ENCODE results near the gene BTBD16. TPM values are rescaled to one million over a fixed set of nuclear protein-coding genes. Genes with fewer than 3 reads are reported as not detected.

Gene BTBD16
- total and polyA plus RNA-seq, 4 donors: 0.42 to 2.8 (median 1.8) TPM

DNA sequence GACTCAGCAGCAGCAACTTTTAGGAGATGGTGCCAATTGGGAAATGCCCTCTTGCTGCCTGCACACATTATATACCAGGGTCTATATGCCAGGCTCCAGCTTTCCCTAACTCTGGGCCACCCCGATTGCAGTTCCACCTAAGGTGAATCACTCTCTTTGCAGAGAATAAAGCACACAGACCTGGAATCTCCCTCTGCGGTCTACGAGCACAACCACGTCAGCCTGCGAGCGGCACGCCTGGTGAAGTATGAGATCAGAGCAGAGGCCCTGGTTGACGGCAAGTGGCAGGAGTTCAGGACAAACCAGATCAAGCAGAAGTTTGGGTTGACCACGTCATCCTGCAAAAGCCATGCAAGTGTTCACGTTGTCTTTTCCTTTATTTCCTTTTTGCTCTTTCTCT, 65.2 kb downstream of the BTBD16 start:
- H3K9ac ChIP-seq (ENCODE audit: low read depth in 1 of 2, low read length in 2 of 2): no peak overlapping the region
- no peaks in the 10 kb centered on the region for H3K4me1 ChIP-seq (ENCODE audit: control insufficient read depth in 4 of 4, insufficient read depth in 4 of 4, low read length in 3 of 4)
- H3K36me3 ChIP-seq (ENCODE audit: control insufficient read depth in 4 of 4, insufficient read depth in 3 of 4, low read depth in 1 of 4, low read length in 3 of 4): no peaks in the 10 kb centered on the region
- H3K9me3 ChIP-seq (ENCODE audit: control insufficient read depth in 4 of 4, low read length in 3 of 4): no peaks in the 10 kb centered on the region
- TF ChIP-seq GABPA (IDR thresholded peaks at IDR 0.05 in 1 of 2, conservative IDR thresholded peaks at IDR 0.05 in 1 of 2) (no peak), EGR1 (IDR thresholded peaks at IDR 0.05; ENCODE audit: low read depth in 2 of 2) (no peak), HNF4A (conservative IDR thresholded peaks at IDR 0.05) (no peak), SP1 (IDR thresholded peaks at IDR 0.05) (no peak), FOXA1 (IDR thresholded peaks at IDR 0.05) (no peak)
- TF ChIP-seq, protein P1, sequence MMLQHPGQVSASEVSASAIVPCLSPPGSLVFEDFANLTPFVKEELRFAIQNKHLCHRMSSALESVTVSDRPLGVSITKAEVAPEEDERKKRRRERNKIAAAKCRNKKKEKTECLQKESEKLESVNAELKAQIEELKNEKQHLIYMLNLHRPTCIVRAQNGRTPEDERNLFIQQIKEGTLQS (IDR thresholded peaks at IDR 0.05): no peak
- TF ChIP-seq, protein P2, sequence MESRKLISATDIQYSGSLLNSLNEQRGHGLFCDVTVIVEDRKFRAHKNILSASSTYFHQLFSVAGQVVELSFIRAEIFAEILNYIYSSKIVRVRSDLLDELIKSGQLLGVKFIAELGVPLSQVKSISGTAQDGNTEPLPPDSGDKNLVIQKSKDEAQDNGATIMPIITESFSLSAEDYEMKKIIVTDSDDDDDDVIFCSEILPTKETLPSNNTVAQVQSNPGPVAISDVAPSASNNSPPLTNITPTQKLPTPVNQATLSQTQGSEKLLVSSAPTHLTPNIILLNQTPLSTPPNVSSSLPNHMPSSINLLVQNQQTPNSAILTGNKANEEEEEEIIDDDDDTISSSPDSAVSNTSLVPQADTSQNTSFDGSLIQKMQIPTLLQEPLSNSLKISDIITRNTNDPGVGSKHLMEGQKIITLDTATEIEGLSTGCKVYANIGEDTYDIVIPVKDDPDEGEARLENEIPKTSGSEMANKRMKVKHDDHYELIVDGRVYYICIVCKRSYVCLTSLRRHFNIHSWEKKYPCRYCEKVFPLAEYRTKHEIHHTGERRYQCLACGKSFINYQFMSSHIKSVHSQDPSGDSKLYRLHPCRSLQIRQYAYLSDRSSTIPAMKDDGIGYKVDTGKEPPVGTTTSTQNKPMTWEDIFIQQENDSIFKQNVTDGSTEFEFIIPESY (IDR thresholded peaks at IDR 0.05): no peak
- TF ChIP-seq, protein P3, sequence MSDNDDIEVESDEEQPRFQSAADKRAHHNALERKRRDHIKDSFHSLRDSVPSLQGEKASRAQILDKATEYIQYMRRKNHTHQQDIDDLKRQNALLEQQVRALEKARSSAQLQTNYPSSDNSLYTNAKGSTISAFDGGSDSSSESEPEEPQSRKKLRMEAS (IDR thresholded peaks at IDR 0.05): no peak
- DNase-seq (ENCODE audit: low spot score): no peak
- WGBS: 92% methylated on average over 10 of the region's 10 CpGs
- H3K4me3 ChIP-seq (ENCODE audit: low read depth in 1 of 3, low read length in 3 of 3): no peak overlapping the region
- no peaks in the 10 kb centered on the region for H3K27me3 ChIP-seq (ENCODE audit: control insufficient read depth in 4 of 4, insufficient read depth in 4 of 4, low read length in 3 of 4)
- no peak overlapping the region for H3K27ac ChIP-seq (ENCODE audit: low read depth in 1 of 2, low read length in 2 of 2)

DNA sequence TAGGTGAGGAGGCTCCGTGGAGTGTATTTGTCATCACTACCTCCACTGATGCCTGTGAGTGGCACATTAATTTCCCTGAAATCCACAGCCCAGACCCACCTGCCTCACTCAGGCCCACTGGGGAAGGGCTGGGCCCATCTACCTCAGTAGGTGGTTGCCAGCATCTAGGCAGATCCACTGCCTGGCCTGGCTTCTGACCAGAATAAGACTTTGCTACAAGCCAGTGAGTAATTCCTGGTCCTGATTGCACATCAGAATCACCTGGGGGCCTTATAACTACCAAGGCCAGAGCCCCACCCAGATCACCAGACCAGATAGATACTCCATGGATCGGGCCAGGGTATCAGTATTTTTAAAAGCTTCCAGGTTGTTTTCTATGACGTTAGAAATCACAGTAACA, 65.9 kb downstream of the BTBD16 start:
- 92% methylated on average over 3 of the region's 3 CpGs for WGBS
- DNase-seq (ENCODE audit: low spot score): no peak
- Histone ChIP-seq H3K27ac (ENCODE audit: low read depth in 1 of 2, low read length in 2 of 2) (no peak overlapping the region), H3K27me3 (ENCODE audit: control insufficient read depth in 4 of 4, insufficient read depth in 4 of 4, low read length in 3 of 4) (no peaks in the 10 kb centered on the region), H3K36me3 (ENCODE audit: control insufficient read depth in 4 of 4, insufficient read depth in 3 of 4, low read depth in 1 of 4, low read length in 3 of 4) (no peaks in the 10 kb centered on the region), H3K4me1 (ENCODE audit: control insufficient read depth in 4 of 4, insufficient read depth in 4 of 4, low read length in 3 of 4) (no peaks in the 10 kb centered on the region), H3K9me3 (ENCODE audit: control insufficient read depth in 4 of 4, low read length in 3 of 4) (no peaks in the 10 kb centered on the region), H3K9ac (ENCODE audit: low read depth in 1 of 2, low read length in 2 of 2) (no peak overlapping the region), H3K4me3 (ENCODE audit: low read depth in 1 of 3, low read length in 3 of 3) (no peak overlapping the region)
- TF ChIP-seq HNF4G (IDR thresholded peaks at IDR 0.05) (no peak), HNF4A (conservative IDR thresholded peaks at IDR 0.05) (no peak), FOXA2 (IDR thresholded peaks at IDR 0.05) (no peak), NR2F2 (IDR thresholded peaks at IDR 0.05) (no peak), EGR1 (IDR thresholded peaks at IDR 0.05; ENCODE audit: low read depth in 2 of 2) (no peak), RXRA (IDR thresholded peaks at IDR 0.05) (no peak)
- TF ChIP-seq, protein P4, sequence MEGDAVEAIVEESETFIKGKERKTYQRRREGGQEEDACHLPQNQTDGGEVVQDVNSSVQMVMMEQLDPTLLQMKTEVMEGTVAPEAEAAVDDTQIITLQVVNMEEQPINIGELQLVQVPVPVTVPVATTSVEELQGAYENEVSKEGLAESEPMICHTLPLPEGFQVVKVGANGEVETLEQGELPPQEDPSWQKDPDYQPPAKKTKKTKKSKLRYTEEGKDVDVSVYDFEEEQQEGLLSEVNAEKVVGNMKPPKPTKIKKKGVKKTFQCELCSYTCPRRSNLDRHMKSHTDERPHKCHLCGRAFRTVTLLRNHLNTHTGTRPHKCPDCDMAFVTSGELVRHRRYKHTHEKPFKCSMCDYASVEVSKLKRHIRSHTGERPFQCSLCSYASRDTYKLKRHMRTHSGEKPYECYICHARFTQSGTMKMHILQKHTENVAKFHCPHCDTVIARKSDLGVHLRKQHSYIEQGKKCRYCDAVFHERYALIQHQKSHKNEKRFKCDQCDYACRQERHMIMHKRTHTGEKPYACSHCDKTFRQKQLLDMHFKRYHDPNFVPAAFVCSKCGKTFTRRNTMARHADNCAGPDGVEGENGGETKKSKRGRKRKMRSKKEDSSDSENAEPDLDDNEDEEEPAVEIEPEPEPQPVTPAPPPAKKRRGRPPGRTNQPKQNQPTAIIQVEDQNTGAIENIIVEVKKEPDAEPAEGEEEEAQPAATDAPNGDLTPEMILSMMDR (IDR thresholded peaks at IDR 0.05; ENCODE audit: low read depth, low read length, missing input control): no peak
- TF ChIP-seq, protein P2 (IDR thresholded peaks at IDR 0.05): no peak
